ENCODE results near the gene NT5E.

Gene NT5E

DNA sequence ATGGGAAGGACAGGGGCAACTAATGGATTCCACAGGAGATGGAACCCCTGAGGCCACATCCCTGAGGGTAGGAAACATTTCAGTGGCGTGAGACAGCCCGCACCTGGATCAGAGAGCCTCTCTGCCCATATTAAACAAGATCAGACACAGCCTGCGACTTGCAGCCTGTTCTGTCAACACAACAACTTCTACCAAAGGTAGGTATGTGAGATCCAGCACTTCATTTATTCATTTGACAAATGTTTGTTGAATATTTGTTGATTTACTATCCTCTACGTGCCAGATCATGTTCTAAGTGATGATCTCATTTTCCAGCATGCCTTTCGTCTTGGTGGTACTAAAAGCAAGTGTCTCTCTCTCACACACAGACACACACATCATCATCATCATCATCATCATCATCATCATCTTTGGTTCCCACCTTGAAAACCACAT is 43.2 kb upstream of the NT5E start:
- no peak overlapping the region for H3K27ac ChIP-seq (ENCODE audit: low read length)

DNA sequence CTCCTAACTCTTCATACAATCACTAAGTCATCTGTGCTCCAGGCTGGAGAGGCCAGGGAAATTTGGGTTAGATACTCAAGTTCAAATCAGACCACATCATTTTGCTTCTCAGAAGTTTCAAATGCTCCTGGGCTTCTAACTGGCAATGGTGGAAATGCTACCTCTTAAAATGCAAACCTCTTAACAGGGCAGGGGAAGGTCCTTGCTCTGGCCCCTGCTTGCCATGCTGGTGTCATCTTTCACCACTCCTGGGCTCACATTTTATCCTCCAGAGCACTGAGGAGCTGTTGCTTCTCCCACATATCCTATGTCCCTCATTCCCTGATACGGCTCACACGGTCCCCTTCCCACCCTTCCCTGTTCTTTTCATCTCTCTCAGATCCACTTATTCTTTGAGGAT is 41.8 kb upstream of the NT5E start:
- peaks cover 0 to 4% of the 10 kb centered on the region in 2 donors for H3K36me3 ChIP-seq (ENCODE audit: control insufficient read depth in 1 of 2, insufficient read depth in 2 of 2, low read length in 2 of 2)
- H3K4me3 ChIP-seq (ENCODE audit: low read depth in 1 of 2, low read length in 2 of 2): no peak overlapping the region
- peaks cover 0 to 5% of the 10 kb centered on the region in 2 donors for H3K4me1 ChIP-seq (ENCODE audit: control insufficient read depth in 1 of 2, insufficient read depth in 2 of 2, low read length in 2 of 2)
- H3K27me3 ChIP-seq (ENCODE audit: low read depth, low read length): no peaks in the 10 kb centered on the region
- H3K27ac ChIP-seq (ENCODE audit: low read length): no peak overlapping the region
- no peaks in the 10 kb centered on the region for H3K9me3 ChIP-seq (ENCODE audit: control insufficient read depth in 1 of 2, low read length in 2 of 2)

More for the DNA sequence above, 43.2 kb upstream of the NT5E start:
- peaks cover 0 to 4% of the 10 kb centered on the region in 2 donors for H3K36me3 ChIP-seq (ENCODE audit: control insufficient read depth in 1 of 2, insufficient read depth in 2 of 2, low read length in 2 of 2)
- H3K4me1 ChIP-seq (ENCODE audit: control insufficient read depth in 1 of 2, insufficient read depth in 2 of 2, low read length in 2 of 2): peaks cover 0 to 5% of the 10 kb centered on the region in 2 donors
- H3K9me3 ChIP-seq (ENCODE audit: control insufficient read depth in 1 of 2, low read length in 2 of 2): no peaks in the 10 kb centered on the region
- no peak overlapping the region for H3K4me3 ChIP-seq (ENCODE audit: low read depth in 1 of 2, low read length in 2 of 2)
- no peaks in the 10 kb centered on the region for H3K27me3 ChIP-seq (ENCODE audit: low read depth, low read length)

DNA sequence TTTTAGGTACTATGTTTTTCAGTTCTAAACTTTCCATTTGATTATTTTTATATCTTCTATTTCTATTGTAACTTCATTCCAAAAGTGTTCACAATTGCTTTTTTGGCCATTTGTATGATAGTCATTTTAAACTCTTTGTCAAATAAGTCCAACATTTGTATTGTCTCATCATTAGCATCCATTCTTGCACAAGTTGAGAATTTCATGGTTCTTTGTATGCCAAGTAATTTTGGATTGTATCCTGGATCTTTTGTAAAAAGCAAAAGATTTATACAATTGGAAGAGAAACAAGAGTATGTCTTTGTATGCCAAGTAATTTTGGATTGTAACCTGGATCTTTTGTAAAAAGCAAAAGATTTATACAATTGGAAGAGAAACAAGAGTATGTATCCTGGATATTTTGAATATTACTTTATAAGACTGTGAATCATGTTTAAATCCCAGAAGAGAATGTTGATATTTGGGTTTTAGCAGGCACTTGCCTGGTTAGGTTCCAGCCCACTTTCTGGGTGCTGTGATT is 36.9 kb upstream of the NT5E start:
- H3K36me3 ChIP-seq (ENCODE audit: control insufficient read depth in 1 of 2, insufficient read depth in 2 of 2, low read length in 2 of 2): no peaks in the 10 kb centered on the region
- no peaks in the 10 kb centered on the region for H3K4me1 ChIP-seq (ENCODE audit: control insufficient read depth in 1 of 2, insufficient read depth in 2 of 2, low read length in 2 of 2)
- H3K27ac ChIP-seq (ENCODE audit: low read length): no peak overlapping the region
- H3K4me3 ChIP-seq (ENCODE audit: low read depth in 1 of 2, low read length in 2 of 2): no peak overlapping the region
- H3K27me3 ChIP-seq (ENCODE audit: low read depth, low read length): no peaks in the 10 kb centered on the region
- H3K9me3 ChIP-seq (ENCODE audit: control insufficient read depth in 1 of 2, low read length in 2 of 2): no peaks in the 10 kb centered on the region

DNA sequence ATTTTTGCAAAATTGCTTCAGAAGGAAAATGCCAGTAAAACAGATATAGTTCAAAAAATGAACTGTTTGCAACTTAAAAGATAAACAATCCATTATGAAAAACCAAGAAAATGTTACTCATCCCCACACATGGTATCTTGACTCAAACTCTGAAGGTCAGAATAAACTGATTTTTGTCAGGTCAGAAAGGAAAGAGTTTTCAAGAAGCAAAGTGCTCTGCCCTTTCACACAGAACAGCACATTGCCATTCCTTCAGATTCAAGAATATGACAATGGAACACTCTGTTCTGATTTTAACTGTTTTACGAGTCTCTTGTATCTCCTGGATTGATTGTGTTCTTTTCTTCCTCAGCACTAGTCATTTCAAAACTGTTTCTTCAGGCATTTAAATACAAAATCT is 33.8 kb upstream of the NT5E start:
- no peaks in the 10 kb centered on the region for H3K9me3 ChIP-seq (ENCODE audit: control insufficient read depth in 1 of 2, low read length in 2 of 2)
- H3K36me3 ChIP-seq (ENCODE audit: control insufficient read depth in 1 of 2, insufficient read depth in 2 of 2, low read length in 2 of 2): no peaks in the 10 kb centered on the region
- no peak overlapping the region for H3K27ac ChIP-seq (ENCODE audit: low read length)
- H3K27me3 ChIP-seq (ENCODE audit: low read depth, low read length): no peaks in the 10 kb centered on the region
- H3K4me1 ChIP-seq (ENCODE audit: control insufficient read depth in 1 of 2, insufficient read depth in 2 of 2, low read length in 2 of 2): peaks cover 0 to 3% of the 10 kb centered on the region in 2 donors
- no peak overlapping the region for H3K4me3 ChIP-seq (ENCODE audit: low read depth in 1 of 2, low read length in 2 of 2)

DNA sequence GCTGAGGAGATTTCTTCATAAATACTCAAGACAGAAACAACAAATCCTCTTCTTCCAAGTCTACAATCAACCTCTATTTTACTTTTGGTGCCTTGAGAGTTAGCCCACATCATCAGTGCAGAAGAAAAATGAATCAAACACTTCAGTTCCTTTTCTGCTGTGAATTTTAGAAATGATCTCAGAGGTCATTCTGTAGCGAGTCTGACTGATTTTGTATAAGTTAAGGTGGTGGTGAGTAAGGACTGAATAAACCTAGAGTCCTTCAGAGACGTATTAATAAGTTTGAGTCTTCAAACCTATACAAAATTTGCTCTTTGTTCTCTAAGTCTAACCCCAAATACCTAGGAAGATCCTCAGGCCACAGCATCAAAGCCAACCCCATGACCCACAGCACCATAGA is 33.1 kb upstream of the NT5E start:
- Histone ChIP-seq H3K4me1 (ENCODE audit: control insufficient read depth in 1 of 2, insufficient read depth in 2 of 2, low read length in 2 of 2) (peaks cover 0 to 3% of the 10 kb centered on the region in 2 donors), H3K27me3 (ENCODE audit: low read depth, low read length) (no peaks in the 10 kb centered on the region), H3K36me3 (ENCODE audit: control insufficient read depth in 1 of 2, insufficient read depth in 2 of 2, low read length in 2 of 2) (no peaks in the 10 kb centered on the region), H3K4me3 (ENCODE audit: low read depth in 1 of 2, low read length in 2 of 2) (no peak overlapping the region), H3K9me3 (ENCODE audit: control insufficient read depth in 1 of 2, low read length in 2 of 2) (no peaks in the 10 kb centered on the region), H3K27ac (ENCODE audit: low read length) (no peak overlapping the region)

DNA sequence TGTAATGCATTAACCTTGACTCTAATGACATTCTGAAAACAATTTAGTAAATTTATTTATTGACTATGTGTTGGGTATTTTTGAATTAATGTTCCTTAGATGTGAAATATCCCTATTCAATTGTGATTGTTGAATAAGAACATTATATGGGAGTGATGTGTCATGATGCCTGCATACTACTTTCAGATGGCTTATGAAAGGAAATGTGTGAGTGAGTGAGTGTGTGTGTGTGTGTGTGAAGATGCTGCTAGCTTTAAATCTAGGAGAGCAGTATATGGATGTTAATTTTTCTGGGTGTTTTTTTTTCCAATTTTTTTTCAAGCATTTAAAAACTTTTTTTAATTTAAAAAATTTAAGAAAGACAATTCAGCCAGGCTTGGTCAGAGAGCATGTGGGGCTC is 32.5 kb upstream of the NT5E start:
- Histone ChIP-seq H3K36me3 (ENCODE audit: control insufficient read depth in 1 of 2, insufficient read depth in 2 of 2, low read length in 2 of 2) (no peaks in the 10 kb centered on the region), H3K4me3 (ENCODE audit: low read depth in 1 of 2, low read length in 2 of 2) (no peak overlapping the region), H3K4me1 (ENCODE audit: control insufficient read depth in 1 of 2, insufficient read depth in 2 of 2, low read length in 2 of 2) (peaks cover 0 to 3% of the 10 kb centered on the region in 2 donors), H3K27ac (ENCODE audit: low read length) (no peak overlapping the region), H3K27me3 (ENCODE audit: low read depth, low read length) (no peaks in the 10 kb centered on the region), H3K9me3 (ENCODE audit: control insufficient read depth in 1 of 2, low read length in 2 of 2) (no peaks in the 10 kb centered on the region)

DNA sequence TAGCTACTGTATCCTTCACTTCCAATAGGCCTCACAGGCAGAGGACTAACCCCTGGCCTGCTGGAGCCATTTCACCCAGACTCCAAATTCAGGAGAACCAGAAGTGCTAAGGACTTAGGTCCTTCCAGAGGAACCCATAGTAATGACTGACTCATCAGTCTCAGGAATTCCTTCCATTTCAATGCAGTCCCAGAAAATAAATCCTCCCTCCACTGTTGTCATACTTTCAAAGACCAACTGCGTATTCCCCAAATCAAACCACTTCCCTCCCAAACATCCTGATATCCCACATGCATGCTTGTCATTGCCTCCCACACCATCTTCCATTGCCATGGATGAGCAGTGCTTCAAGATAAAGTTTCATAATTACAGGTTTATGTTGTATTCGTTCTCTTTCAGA is 31.8 kb upstream of the NT5E start:
- no peaks in the 10 kb centered on the region for H3K9me3 ChIP-seq (ENCODE audit: control insufficient read depth in 1 of 2, low read length in 2 of 2)
- H3K4me1 ChIP-seq (ENCODE audit: control insufficient read depth in 1 of 2, insufficient read depth in 2 of 2, low read length in 2 of 2): peaks cover 0 to 3% of the 10 kb centered on the region in 2 donors
- no peaks in the 10 kb centered on the region for H3K36me3 ChIP-seq (ENCODE audit: control insufficient read depth in 1 of 2, insufficient read depth in 2 of 2, low read length in 2 of 2)
- no peak overlapping the region for H3K4me3 ChIP-seq (ENCODE audit: low read depth in 1 of 2, low read length in 2 of 2)
- H3K27ac ChIP-seq (ENCODE audit: low read length): no peak overlapping the region
- no peaks in the 10 kb centered on the region for H3K27me3 ChIP-seq (ENCODE audit: low read depth, low read length)

DNA sequence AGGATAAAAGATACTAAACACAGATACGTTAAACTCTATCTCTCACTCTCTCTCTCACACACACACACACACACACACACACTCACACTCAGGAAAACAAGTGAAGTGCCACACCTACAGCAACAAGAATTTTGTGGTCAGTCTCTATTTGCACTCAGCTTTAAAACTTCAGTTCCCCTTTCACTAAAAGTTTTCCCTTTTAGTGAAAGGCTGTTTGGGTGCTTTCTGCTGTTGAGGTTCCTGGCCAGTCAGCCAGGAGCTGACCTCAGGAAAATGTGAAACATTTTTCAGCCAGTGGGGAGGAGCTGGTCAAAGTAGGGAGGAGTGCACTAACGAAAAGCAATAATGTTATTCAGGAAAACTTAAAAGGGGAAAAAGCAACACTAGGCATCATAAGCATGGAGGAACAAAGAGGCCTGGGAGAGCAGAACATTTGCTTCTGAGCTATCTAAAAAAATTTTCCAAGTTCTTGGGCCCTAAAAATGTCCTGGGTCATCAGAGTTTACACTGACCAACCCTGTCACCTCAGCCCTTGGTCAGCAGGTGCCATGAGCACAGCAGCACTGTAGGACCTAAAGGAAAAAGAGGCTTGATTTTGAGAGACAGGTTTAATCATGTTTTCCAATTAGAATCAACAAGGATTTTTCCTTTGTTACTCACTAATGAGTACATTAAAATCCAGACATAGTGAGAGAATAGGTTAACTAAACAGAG is 30.7 kb upstream of the NT5E start:
- no peaks in the 10 kb centered on the region for H3K9me3 ChIP-seq (ENCODE audit: control insufficient read depth in 1 of 2, low read length in 2 of 2)
- no peaks in the 10 kb centered on the region for H3K27me3 ChIP-seq (ENCODE audit: low read depth, low read length)
- no peak overlapping the region for H3K4me3 ChIP-seq (ENCODE audit: low read depth in 1 of 2, low read length in 2 of 2)
- peaks cover 0 to 3% of the 10 kb centered on the region in 2 donors for H3K4me1 ChIP-seq (ENCODE audit: control insufficient read depth in 1 of 2, insufficient read depth in 2 of 2, low read length in 2 of 2)
- peak overlapping the region; percentile 1 for H3K27ac ChIP-seq (ENCODE audit: low read length)
- no peaks in the 10 kb centered on the region for H3K36me3 ChIP-seq (ENCODE audit: control insufficient read depth in 1 of 2, insufficient read depth in 2 of 2, low read length in 2 of 2)

DNA sequence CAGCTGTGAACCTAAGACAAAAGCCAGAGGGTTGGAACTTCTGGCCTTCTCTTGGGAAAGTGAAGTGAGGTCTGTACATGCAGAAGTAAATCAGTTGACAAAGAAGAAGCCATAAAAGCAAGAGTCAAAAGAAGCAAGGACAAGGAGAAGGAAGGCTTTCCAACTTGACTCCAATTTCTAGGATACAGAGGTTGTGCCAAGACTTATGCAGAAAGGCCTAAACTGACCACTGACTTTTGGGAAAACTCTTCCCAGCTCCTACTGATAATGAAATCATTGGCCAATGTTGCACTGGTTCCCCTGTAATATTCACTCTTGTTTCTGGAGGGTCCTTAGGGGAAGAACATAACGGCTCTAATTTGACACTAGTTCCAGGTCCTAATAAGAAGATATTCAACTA is 29.3 kb upstream of the NT5E start:
- H3K36me3 ChIP-seq (ENCODE audit: control insufficient read depth in 1 of 2, insufficient read depth in 2 of 2, low read length in 2 of 2): no peaks in the 10 kb centered on the region
- no peaks in the 10 kb centered on the region for H3K27me3 ChIP-seq (ENCODE audit: low read depth, low read length)
- H3K4me1 ChIP-seq (ENCODE audit: control insufficient read depth in 1 of 2, insufficient read depth in 2 of 2, low read length in 2 of 2): peaks cover 0 to 3% of the 10 kb centered on the region in 2 donors
- H3K27ac ChIP-seq (ENCODE audit: low read length): no peak overlapping the region
- peaks cover 0 to 9% of the 10 kb centered on the region in 2 donors for H3K9me3 ChIP-seq (ENCODE audit: control insufficient read depth in 1 of 2, low read length in 2 of 2)
- H3K4me3 ChIP-seq (ENCODE audit: low read depth in 1 of 2, low read length in 2 of 2): no peak overlapping the region

DNA sequence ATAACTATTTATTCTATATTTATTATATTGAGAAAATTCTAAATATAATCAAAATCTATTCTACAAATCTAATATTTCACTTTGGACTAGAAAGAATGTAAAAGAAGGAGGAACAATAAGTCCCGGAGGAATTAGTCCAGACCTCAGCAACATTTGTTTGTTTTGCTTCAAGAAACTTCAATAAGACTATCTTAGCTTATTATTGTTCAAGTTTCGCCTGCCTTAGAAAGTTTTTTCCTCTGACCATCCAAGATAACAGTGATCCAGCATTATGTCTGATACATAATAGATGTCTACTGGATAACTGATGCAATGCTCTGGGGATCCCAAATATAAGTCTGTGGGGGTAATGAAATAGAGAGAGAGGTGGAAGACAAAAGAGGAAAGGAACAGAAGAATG is 28.7 kb upstream of the NT5E start:
- Histone ChIP-seq H3K27me3 (ENCODE audit: low read depth, low read length) (no peaks in the 10 kb centered on the region), H3K27ac (ENCODE audit: low read length) (no peak overlapping the region), H3K4me3 (ENCODE audit: low read depth in 1 of 2, low read length in 2 of 2) (no peak overlapping the region), H3K9me3 (ENCODE audit: control insufficient read depth in 1 of 2, low read length in 2 of 2) (peaks cover 0 to 9% of the 10 kb centered on the region in 2 donors), H3K36me3 (ENCODE audit: control insufficient read depth in 1 of 2, insufficient read depth in 2 of 2, low read length in 2 of 2) (no peaks in the 10 kb centered on the region), H3K4me1 (ENCODE audit: control insufficient read depth in 1 of 2, insufficient read depth in 2 of 2, low read length in 2 of 2) (peaks cover 0 to 3% of the 10 kb centered on the region in 2 donors)

DNA sequence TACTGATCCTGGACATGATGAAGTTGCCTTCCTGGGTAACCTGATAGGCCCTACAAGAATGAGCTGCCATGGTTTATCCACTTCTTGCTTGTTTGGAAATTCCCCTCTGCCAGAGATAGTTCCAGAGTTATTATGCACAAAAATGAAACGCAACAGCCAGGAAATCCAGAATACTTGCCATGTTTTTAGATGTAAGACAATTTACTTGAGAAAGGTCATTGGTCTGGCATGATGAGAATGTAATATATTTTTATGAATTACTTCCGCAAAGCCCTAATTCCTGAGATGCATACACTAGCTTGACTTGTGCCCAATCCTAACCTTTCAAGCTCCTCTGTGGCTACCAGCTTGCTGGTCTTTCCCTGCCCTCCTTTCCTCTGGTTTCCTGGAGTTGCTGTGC is 27.9 kb upstream of the NT5E start:
- no peak overlapping the region for H3K27ac ChIP-seq (ENCODE audit: low read length)

DNA sequence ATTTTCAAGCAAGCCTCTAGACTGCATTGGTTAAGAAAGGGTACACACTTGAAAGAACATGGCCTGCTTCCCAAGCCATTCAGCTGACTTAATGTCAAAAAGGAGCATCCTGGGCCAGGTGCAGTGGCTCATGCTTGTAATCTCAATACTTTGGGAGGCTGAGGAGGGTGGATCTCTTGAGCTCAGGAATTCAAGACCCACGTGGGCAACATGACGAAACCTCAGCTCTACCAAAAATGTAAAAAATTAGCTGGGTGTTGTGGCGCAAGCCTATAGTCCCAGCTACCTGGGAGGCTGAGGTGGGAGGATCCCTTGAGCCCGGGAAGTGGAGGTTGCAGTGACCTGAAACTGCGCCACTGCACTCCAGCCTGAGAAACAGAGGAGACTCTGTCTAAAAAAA is 26.9 kb upstream of the NT5E start:
- Histone ChIP-seq H3K4me3 (ENCODE audit: low read depth in 1 of 2, low read length in 2 of 2) (no peak overlapping the region), H3K4me1 (ENCODE audit: control insufficient read depth in 1 of 2, insufficient read depth in 2 of 2, low read length in 2 of 2) (peaks cover 0 to 3% of the 10 kb centered on the region in 2 donors), H3K27ac (ENCODE audit: low read length) (no peak overlapping the region), H3K36me3 (ENCODE audit: control insufficient read depth in 1 of 2, insufficient read depth in 2 of 2, low read length in 2 of 2) (no peaks in the 10 kb centered on the region), H3K9me3 (ENCODE audit: control insufficient read depth in 1 of 2, low read length in 2 of 2) (peaks cover 0 to 13% of the 10 kb centered on the region in 2 donors), H3K27me3 (ENCODE audit: low read depth, low read length) (no peaks in the 10 kb centered on the region)

More for the DNA sequence above, 27.9 kb upstream of the NT5E start:
- H3K36me3 ChIP-seq (ENCODE audit: control insufficient read depth in 1 of 2, insufficient read depth in 2 of 2, low read length in 2 of 2): no peaks in the 10 kb centered on the region
- no peak overlapping the region for H3K4me3 ChIP-seq (ENCODE audit: low read depth in 1 of 2, low read length in 2 of 2)
- peaks cover 0 to 3% of the 10 kb centered on the region in 2 donors for H3K4me1 ChIP-seq (ENCODE audit: control insufficient read depth in 1 of 2, insufficient read depth in 2 of 2, low read length in 2 of 2)
- H3K27me3 ChIP-seq (ENCODE audit: low read depth, low read length): no peaks in the 10 kb centered on the region
- H3K9me3 ChIP-seq (ENCODE audit: control insufficient read depth in 1 of 2, low read length in 2 of 2): peaks cover 0 to 13% of the 10 kb centered on the region in 2 donors
